H1 (cell line): ENCODE results near the gene SLC35B2. TPM values are rescaled to one million over a fixed set of nuclear protein-coding genes. Genes with fewer than 3 reads are reported as not detected.

Source experiments
- BRCA1 ChIP-seq: IDR thresholded peaks from 2 replicates; pipeline ENCODE4 v1.6.1; 2012; ENCODE audit warnings: low read depth, low read length, improper control_type of control experiment
- CBX5 ChIP-seq: fragments of 300-800, 300-1000 bp; sonication (generic); IDR thresholded peaks from 2 replicates; pipeline ENCODE4 v1.7.1; 2016; ENCODE audit warnings: antibody characterized with exemption, low read length, low read depth
- CEBPB ChIP-seq: IDR thresholded peaks from 2 replicates; pipeline ENCODE4 v1.6.1; 2012; ENCODE audit warnings: low read depth, low read length
- E2F6 ChIP-seq: IDR thresholded peaks from 2 replicates; pipeline ENCODE4 v1.6.1; 2012; ENCODE audit warnings: inconsistent platforms
- EGR1 ChIP-seq: IDR thresholded peaks from 2 replicates; pipeline ENCODE4 v1.6.1; 2011; ENCODE audit warnings: low read depth, low read length, borderline replicate concordance
- EP300 ChIP-seq, 2 experiments: IDR thresholded peaks; 1 replicate in 1 of 2; 2 replicates in 1 of 2; pipeline ENCODE4 v1.6.1; 2011 to 2012; ENCODE audit warnings: low read depth in 2 of 2, low read length in 2 of 2, mild to moderate bottlenecking in 2 of 2, borderline replicate concordance in 1 of 2, inconsistent platforms in 1 of 2, moderate library complexity in 1 of 2
- JUN ChIP-seq: IDR thresholded peaks from 2 replicates; pipeline ENCODE4 v1.6.1; 2011; ENCODE audit warnings: low read depth, mild to moderate bottlenecking, improper control_type of control experiment, low read length
- KDM1A ChIP-seq: fragments of 200-600, 300-600 bp; sonication (generic); IDR thresholded peaks from 2 replicates; pipeline ENCODE4 v1.7.1; 2016; ENCODE audit warnings: mild to moderate bottlenecking, low read length, borderline replicate concordance
- NANOG ChIP-seq: IDR thresholded peaks from 2 replicates; pipeline ENCODE4 v1.6.1; 2011; ENCODE audit warnings: low read length, low read depth, mild to moderate bottlenecking, inconsistent platforms; ENCODE audit not compliant: insufficient read depth, poor library complexity, severe bottlenecking
- POLR2A ChIP-seq, 2 experiments: IDR thresholded peaks; 1 replicate in 1 of 2; 2 replicates in 1 of 2; pipeline ENCODE4 v1.6.1; 2011; ENCODE audit warnings: low read depth in 2 of 2, low read length in 2 of 2, mild to moderate bottlenecking in 2 of 2; ENCODE audit errors: control extremely low read depth in 1 of 2
- POLR2AphosphoS5 ChIP-seq: IDR thresholded peaks from 2 replicates; pipeline ENCODE4 v1.6.1; 2011; ENCODE audit warnings: low read depth, low read length
- RAD21 ChIP-seq, 2 experiments: IDR thresholded peaks in 1 of 2; conservative IDR thresholded peaks in 1 of 2; 2 replicates each; pipeline ENCODE4 v1.6.1; 2011; ENCODE audit warnings: low read depth in 2 of 2, low read length in 2 of 2, improper control_type of control experiment in 1 of 2, inconsistent platforms in 1 of 2, mild to moderate bottlenecking in 1 of 2, moderate library complexity in 1 of 2
- RBBP5 ChIP-seq: IDR thresholded peaks from 2 replicates; pipeline ENCODE4 v1.7.1; 2012; ENCODE audit warnings: low read depth, mild to moderate bottlenecking, inconsistent platforms, low read length, moderate library complexity, borderline replicate concordance
- RFX5 ChIP-seq: IDR thresholded peaks from 2 replicates; pipeline ENCODE4 v1.6.1; 2011; ENCODE audit warnings: low read depth, low read length, improper control_type of control experiment, borderline replicate concordance
- SIRT6 ChIP-seq: IDR thresholded peaks from one replicate; pipeline ENCODE4 v1.7.1; 2012; ENCODE audit warnings: low read length, inconsistent platforms
- SIX5 ChIP-seq: IDR thresholded peaks from 2 replicates; pipeline ENCODE4 v1.6.1; 2011; ENCODE audit warnings: mild to moderate bottlenecking, low read depth, low read length
- SP2 ChIP-seq: IDR thresholded peaks from 2 replicates; pipeline ENCODE4 v1.6.1; 2012; ENCODE audit warnings: mild to moderate bottlenecking, low read length, inconsistent platforms
- SRF ChIP-seq: IDR thresholded peaks from 2 replicates; pipeline ENCODE4 v1.6.1; 2011; ENCODE audit warnings: mild to moderate bottlenecking, low read depth, low read length, moderate library complexity
- TAF1 ChIP-seq: IDR thresholded peaks from 2 replicates; pipeline ENCODE4 v1.6.1; 2011; ENCODE audit warnings: mild to moderate bottlenecking, low read depth, low read length
- TBP ChIP-seq: IDR thresholded peaks from 2 replicates; pipeline ENCODE4 v1.6.1; 2011; ENCODE audit warnings: low read depth, low read length, improper control_type of control experiment
- TEAD4 ChIP-seq: IDR thresholded peaks from 2 replicates; pipeline ENCODE4 v1.6.1; 2012; ENCODE audit warnings: low read depth, low read length, inconsistent platforms, mixed read lengths
- USF2 ChIP-seq: IDR thresholded peaks from 2 replicates; pipeline ENCODE4 v1.6.1; 2011; ENCODE audit warnings: low read length, improper control_type of control experiment
- polyA plus RNA-seq, 7 experiments: library from polyadenylated mRNA; depleted of rRNA in 3 of 7; stranded (reverse) in 5 of 7; unstranded in 2 of 7; fragments of >200 nt in 5 of 7; fragments of 200-250 nt in 2 of 7; gene quantifications; 1 replicate in 5 of 7; 2 replicates in 1 of 7; 4 replicates in 1 of 7; pipeline versions ENCODE4 v1.2.1 to v1.2.3, GENCODE V29; 2011 to 2013; ENCODE audit warnings: missing spikeins in 2 of 7, mixed read lengths in 2 of 7
- total RNA-seq: library from RNA; stranded (reverse); fragmentation: NEBNext Ultra II Directional; extraction: Animal tissue kit (Norgen Biotek cat#: 25700); gene quantifications from 2 replicates; pipeline ENCODE4 v1.2.1, GENCODE V29; 2021
- TF ChIP-seq, protein P1 (sequence below): IDR thresholded peaks from 2 replicates; pipeline ENCODE4 v1.6.1; 2011; ENCODE audit warnings: low read depth, mild to moderate bottlenecking, low read length; ENCODE audit not compliant: insufficient read depth

The SLC35B2 gene
- total and polyA plus RNA-seq, 2 of the 8 experiments (the other 6 are each of a cell fraction or from before 2014, with no cell fraction given): 29.5 to 65.0 TPM

DNA sequence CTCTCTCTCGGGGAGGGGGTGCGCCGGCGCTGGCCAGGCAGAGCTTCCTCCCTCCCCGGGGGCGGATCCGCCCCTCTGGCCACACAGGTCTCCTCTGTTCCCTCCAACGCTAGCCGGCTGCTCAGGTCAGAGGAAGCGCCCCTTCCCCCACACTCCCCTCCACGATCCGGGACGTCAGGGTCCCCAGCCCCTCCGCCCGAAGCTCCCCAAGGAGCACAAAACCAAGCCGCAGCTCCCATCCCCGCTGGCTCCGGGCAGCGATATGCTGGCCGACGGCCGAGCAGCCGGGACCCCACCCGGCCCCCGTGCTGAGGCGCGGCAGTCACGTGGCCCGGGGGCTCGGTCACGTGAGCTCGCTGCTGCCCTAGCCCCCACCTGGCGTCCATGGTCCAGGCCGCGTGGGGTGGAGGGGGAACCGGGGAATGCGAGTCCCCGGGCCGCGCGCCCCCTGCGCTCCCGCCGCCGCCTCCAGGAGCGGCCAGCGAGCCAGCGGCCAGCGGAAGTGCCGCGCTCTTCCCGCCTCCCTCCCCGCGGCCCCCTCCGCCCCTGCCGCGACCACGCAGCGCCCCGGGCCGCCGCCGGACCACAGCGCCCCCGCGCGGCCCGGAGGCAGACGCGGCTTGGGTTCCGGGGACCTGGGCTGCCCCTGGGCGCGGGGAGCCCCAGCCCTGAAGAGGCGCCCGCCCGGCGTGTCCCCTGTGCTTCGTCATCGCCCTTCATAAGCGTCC lies at the start of gene SLC35B2 (continued):
- peak; percentile 89 for TF ChIP-seq TBP
- TF ChIP-seq EGR1: peak; percentile 77
- TF ChIP-seq RBBP5: peak; percentile 53; the same call in 1 of the 2 replicates
- peak; percentile 99 for TF ChIP-seq USF2
- peak; percentile 50; the same call in 1 of the 2 replicates for TF ChIP-seq E2F6
- no peak for TF ChIP-seq CBX5
- no peak for TF ChIP-seq JUN
- TF ChIP-seq KDM1A: no peak
- TF ChIP-seq POLR2AphosphoS5: no peak; the same call in 1 of the 2 replicates
- no peak for TF ChIP-seq RFX5
- no peak for TF ChIP-seq SRF
- TF ChIP-seq TAF1: peak; percentile 97
- TF ChIP-seq RAD21 (IDR thresholded peaks at IDR 0.05 in 1 of 2, conservative IDR thresholded peaks at IDR 0.05 in 1 of 2; ENCODE audit: low read depth in 2 of 2, low read length in 2 of 2): peak; percentile 6 to 59; a peak in 3 of 4 replicates
- TF ChIP-seq SIX5: no peak
- TF ChIP-seq POLR2A (IDR thresholded peaks at IDR 0.05; ENCODE audit: control extremely low read depth in 1 of 2, low read depth in 2 of 2, low read length in 2 of 2): peak in 1 of 2 experiments; percentile 67; a peak in 1 of 3 replicates
- TF ChIP-seq BRCA1: no peak
- TF ChIP-seq, protein P1, sequence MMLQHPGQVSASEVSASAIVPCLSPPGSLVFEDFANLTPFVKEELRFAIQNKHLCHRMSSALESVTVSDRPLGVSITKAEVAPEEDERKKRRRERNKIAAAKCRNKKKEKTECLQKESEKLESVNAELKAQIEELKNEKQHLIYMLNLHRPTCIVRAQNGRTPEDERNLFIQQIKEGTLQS: peak; percentile 98
- TF ChIP-seq CEBPB: no peak
- TF ChIP-seq TEAD4: peak; percentile 45; the same call in 1 of the 2 replicates
- TF ChIP-seq SIRT6: no peak
- no peak for TF ChIP-seq NANOG
- no peak for TF ChIP-seq SP2
- TF ChIP-seq EP300 (IDR thresholded peaks at IDR 0.05; ENCODE audit: borderline replicate concordance in 1 of 2, low read depth in 2 of 2, low read length in 2 of 2): peak; percentile 21 to 23; a peak in 2 of 3 replicates
